ENCODE data around the gene PRPF8.

Gene PRPF8

GRCh38 chr17:1684378-1685189 lies at the start of gene PRPF8:
PRPF8 (minus strand) TSS chr17:1684867; CDS start chr17:1684571, 296 bp downstream.
- TF ChIP-seq ZNF274 (IDR thresholded peaks at IDR 0.05; ENCODE audit: low read depth, low read length) = no peak
- H3K4me3 ChIP-seq (ENCODE audit: low read length) = peak within 1 kb of the TSS; percentile 79

- H3K4me3 ChIP-seq (ENCODE audit: low read length) = no peak overlapping the region
- no peak for TF ChIP-seq ZNF274 (IDR thresholded peaks at IDR 0.05; ENCODE audit: low read depth, low read length)
Measured at GRCh38 chr17:1733759-1734158, 49.1 kb upstream of the PRPF8 start.

GRCh38 chr17:1732833-1733321 lies 48.2 kb upstream of the PRPF8 start:
- no peak for TF ChIP-seq ZNF274 (IDR thresholded peaks at IDR 0.05; ENCODE audit: low read depth, low read length)
- H3K4me3 ChIP-seq (ENCODE audit: low read length) = no peak overlapping the region

GRCh38 chr17:1732241-1732832 lies 47.7 kb upstream of the PRPF8 start:
- no peak overlapping the region for H3K4me3 ChIP-seq (ENCODE audit: low read length)
- TF ChIP-seq ZNF274 (IDR thresholded peaks at IDR 0.05; ENCODE audit: low read depth, low read length) = no peak

GRCh38 chr17:1731194-1731506 lies 46.5 kb upstream of the PRPF8 start:
- TF ChIP-seq ZNF274 (IDR thresholded peaks at IDR 0.05; ENCODE audit: low read depth, low read length) = no peak
- no peak overlapping the region for H3K4me3 ChIP-seq (ENCODE audit: low read length)

GRCh38 chr17:1730326-1731193 lies 45.9 kb upstream of the PRPF8 start:
- no peak overlapping the region for H3K4me3 ChIP-seq (ENCODE audit: low read length)
- TF ChIP-seq ZNF274 (IDR thresholded peaks at IDR 0.05; ENCODE audit: low read depth, low read length) = no peak

GRCh38 chr17:1729966-1730325 lies 45.3 kb upstream of the PRPF8 start:
- no peak overlapping the region for H3K4me3 ChIP-seq (ENCODE audit: low read length)
- TF ChIP-seq ZNF274 (IDR thresholded peaks at IDR 0.05; ENCODE audit: low read depth, low read length) = no peak

DNA sequence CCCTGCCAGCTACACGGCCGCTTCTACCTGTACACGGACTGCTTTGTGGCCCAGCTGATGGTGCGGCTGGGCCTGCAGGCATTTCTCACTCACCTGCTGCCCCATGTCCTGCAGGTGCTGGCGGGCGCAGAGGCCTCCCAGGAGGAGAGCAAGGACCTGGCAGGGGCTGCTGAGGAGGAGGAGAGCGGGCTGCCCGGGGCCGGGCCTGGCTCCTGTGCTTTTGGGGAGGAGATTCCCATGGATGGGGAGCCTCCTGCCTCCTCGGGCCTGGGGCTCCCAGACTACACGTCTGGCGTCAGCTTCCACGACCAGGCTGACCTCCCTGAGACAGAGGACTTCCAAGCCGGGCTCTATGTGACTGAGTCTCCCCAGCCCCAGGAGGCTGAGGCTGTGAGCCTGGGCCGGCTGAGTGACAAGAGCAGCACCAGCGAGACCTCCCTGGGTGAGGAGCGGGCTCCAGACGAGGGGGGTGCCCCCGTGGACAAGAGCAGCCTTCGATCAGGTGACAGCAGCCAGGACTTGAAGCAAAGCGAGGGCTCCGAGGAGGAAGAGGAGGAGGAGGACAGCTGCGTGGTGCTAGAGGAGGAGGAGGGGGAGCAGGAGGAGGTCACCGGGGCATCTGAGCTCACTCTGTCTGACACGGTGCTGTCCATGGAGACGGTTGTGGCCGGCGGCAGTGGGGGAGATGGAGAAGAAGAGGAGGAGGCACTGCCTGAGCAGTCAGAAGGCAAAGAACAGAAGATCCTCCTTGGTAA lies 43.4 kb upstream of the PRPF8 start:
- TF ChIP-seq ZNF274 (IDR thresholded peaks at IDR 0.05; ENCODE audit: low read depth, low read length) = no peak
- no peak overlapping the region for H3K4me3 ChIP-seq (ENCODE audit: low read length)

DNA sequence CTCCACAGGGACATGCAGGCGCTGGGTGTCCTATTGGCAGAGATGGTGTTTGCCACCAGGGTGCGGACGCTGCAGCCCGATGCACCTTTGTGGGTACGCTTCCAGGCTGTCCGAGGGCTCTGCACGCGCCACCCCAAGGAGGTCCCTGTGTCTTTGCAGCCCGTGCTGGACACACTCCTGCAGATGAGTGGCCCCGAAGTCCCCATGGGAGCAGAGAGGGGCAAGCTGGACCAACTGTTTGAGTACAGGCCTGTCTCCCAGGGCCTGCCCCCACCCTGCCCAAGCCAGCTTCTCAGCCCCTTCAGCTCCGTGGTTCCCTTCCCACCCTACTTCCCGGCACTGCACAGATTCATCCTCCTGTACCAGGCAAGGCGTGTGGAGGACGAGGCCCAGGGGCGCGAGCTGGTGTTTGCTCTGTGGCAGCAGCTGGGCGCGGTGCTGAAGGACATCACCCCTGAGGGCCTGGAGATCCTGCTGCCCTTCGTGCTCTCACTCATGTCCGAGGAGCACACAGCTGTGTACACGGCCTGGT lies 42.7 kb upstream of the PRPF8 start:
- TF ChIP-seq ZNF274 (IDR thresholded peaks at IDR 0.05; ENCODE audit: low read depth, low read length) = no peak
- H3K4me3 ChIP-seq (ENCODE audit: low read length) = no peak overlapping the region

DNA sequence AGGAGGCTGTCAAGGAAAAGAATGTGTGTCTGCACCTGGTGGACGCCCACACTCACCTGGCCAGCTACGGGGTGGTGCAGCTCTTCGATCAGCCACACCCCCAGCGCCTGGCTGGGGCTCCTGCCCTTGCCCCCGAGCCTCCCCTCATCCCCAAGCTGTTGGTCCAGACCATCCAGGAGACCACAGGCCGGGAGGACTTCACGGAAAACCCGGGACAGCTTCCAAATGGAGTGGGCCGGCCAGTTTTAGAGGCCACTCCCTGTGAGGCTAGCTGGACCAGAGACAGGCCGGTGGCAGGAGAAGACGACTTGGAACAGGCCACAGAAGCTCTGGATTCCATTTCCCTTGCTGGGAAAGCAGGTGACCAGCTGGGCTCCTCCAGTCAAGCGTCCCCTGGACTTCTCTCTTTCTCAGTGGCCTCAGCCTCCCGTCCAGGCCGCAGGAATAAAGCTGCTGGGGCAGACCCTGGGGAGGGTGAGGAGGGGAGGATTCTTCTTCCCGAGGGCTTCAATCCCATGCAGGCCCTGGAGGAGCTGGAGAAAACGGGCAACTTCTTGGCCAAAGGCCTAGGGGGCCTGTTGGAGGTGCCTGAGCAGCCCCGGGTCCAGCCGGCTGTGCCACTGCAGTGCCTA lies 42.1 kb upstream of the PRPF8 start:
- H3K4me3 ChIP-seq (ENCODE audit: low read length) = no peak overlapping the region
- no peak for TF ChIP-seq ZNF274 (IDR thresholded peaks at IDR 0.05; ENCODE audit: low read depth, low read length)

GRCh38 chr17:1725642-1726511 lies 41.2 kb upstream of the PRPF8 start:
- no peak for TF ChIP-seq ZNF274 (IDR thresholded peaks at IDR 0.05; ENCODE audit: low read depth, low read length)
- peak overlapping the region; percentile 82; the same call in 1 of the 2 replicates for H3K4me3 ChIP-seq (ENCODE audit: low read length)

GRCh38 chr17:1724869-1725641 lies 40.4 kb upstream of the PRPF8 start:
- H3K4me3 ChIP-seq (ENCODE audit: low read length) = peak overlapping the region; percentile 82; the same call in 1 of the 2 replicates
- TF ChIP-seq ZNF274 (IDR thresholded peaks at IDR 0.05; ENCODE audit: low read depth, low read length) = no peak

Measured in GM08714 (cell line).